Kidney tubule cell (primary cell): ENCODE data around the gene VPS37B.
A peak's percentile ranks its signal among the peaks of the same experiment; 100 is the strongest.

Experiments used
- DNase-seq: peaks from one replicate; pipeline ENCODE4 v3.0.0-alpha.2; 2018; ENCODE audit warnings: low spot score

Gene VPS37B

GRCh38 chr12:122866379-122866778, 29.5 kb downstream of the VPS37B start:
- DNase-seq = no peak

- DNase-seq = peak; percentile 70
Measured at GRCh38 chr12:122865268-122866231, 30.4 kb downstream of the VPS37B start.

GRCh38 chr12:122864894-122865253, 31.1 kb downstream of the VPS37B start:
- no peak for DNase-seq

GRCh38 chr12:122862872-122863701, 32.8 kb downstream of the VPS37B start:
- DNase-seq = peak; percentile 71

- no peak for DNase-seq
Measured at GRCh38 chr12:122862110-122862634, 33.8 kb downstream of the VPS37B start.

- no peak for DNase-seq
Measured at GRCh38 chr12:122861587-122861970, 34.3 kb downstream of the VPS37B start.

- no peak for DNase-seq
Measured at GRCh38 chr12:122860854-122861586, 34.9 kb downstream of the VPS37B start.

- peak; percentile 81 for DNase-seq
Measured at GRCh38 chr12:122860040-122860853, 35.7 kb downstream of the VPS37B start.

GRCh38 chr12:122859303-122860039, 36.5 kb downstream of the VPS37B start:
- no peak for DNase-seq

- no peak for DNase-seq
Measured at GRCh38 chr12:122858591-122859302, 37.2 kb downstream of the VPS37B start.

- DNase-seq = no peak
Measured at GRCh38 chr12:122858171-122858570, 37.8 kb downstream of the VPS37B start.

GRCh38 chr12:122856999-122857671, 38.8 kb downstream of the VPS37B start:
- no peak for DNase-seq

GRCh38 chr12:122855928-122856831, 39.7 kb downstream of the VPS37B start:
- DNase-seq = no peak

GRCh38 chr12:122855071-122855829, 40.7 kb downstream of the VPS37B start:
- DNase-seq = no peak

- DNase-seq = no peak
Measured at GRCh38 chr12:122854554-122854953, 41.4 kb downstream of the VPS37B start.

GRCh38 chr12:122853582-122854245, 42.2 kb downstream of the VPS37B start:
- no peak for DNase-seq
